K562 (cell line): ENCODE data around the gene CDC42SE2. TPM values are rescaled to one million over a fixed set of nuclear protein-coding genes. Genes with fewer than 3 reads are reported as not detected.

Source experiments
- CBX1 ChIP-seq: sonication (generic); IDR thresholded peaks from 2 replicates; pipeline ENCODE4 v1.6.1; 2016; ENCODE audit warnings: antibody characterized with exemption, low read depth, mild to moderate bottlenecking
- CC2D1A ChIP-seq: fragments of 450-650 bp; IDR thresholded peaks from 2 replicates; pipeline ENCODE4 v1.6.1; 2017; ENCODE audit warnings: mild to moderate bottlenecking
- RAD21 ChIP-seq, 2 experiments: fragments of 250-450 bp in 1 of 2; fragments of 450-650 bp in 1 of 2; sonication (Bioruptor Pico) in 1 of 2; formaldehyde crosslinking in 1 of 2; IDR thresholded peaks in 1 of 2; conservative IDR thresholded peaks in 1 of 2; 2 replicates each; pipeline versions ENCODE4 v1.4.0 to v1.8.0; 2020 to 2022; ENCODE audit warnings: mild to moderate bottlenecking in 2 of 2, moderate library complexity in 1 of 2
- SREBF1 ChIP-seq: fragments of 150-350 bp; IDR thresholded peaks from 2 replicates; pipeline ENCODE4 v1.6.1; 2014; ENCODE audit warnings: antibody characterized with exemption, low read depth, low read length, borderline replicate concordance
- XRCC4 ChIP-seq: IDR thresholded peaks from one replicate; pipeline ENCODE4 v1.6.1; 2011; ENCODE audit not compliant: insufficient read depth, insufficient read length; ENCODE audit errors: extremely low read depth
- ZNF384 ChIP-seq: IDR thresholded peaks from 2 replicates; pipeline ENCODE4 v1.6.1; 2012; ENCODE audit warnings: low read depth, low read length, improper control_type of control experiment
- ZNF764 ChIP-seq: fragments of 250-450 bp; sonication (Bioruptor Pico); IDR thresholded peaks from 2 replicates; pipeline ENCODE4 v1.4.0; 2020; ENCODE audit warnings: low read depth, mild to moderate bottlenecking, moderate library complexity
- polyA plus RNA-seq, 8 experiments: library from polyadenylated mRNA; depleted of rRNA in 4 of 8; stranded (reverse) in 5 of 8; unstranded in 3 of 8; fragments of >200 nt; fragmentation: Nextera tagmentation in 2 of 8; fragmentation: Illumina TruSeq in 1 of 8; extraction: Ambion mirVana in 2 of 8; extraction: Trizol in 1 of 8; gene quantifications; 2 replicates each; pipeline versions ENCODE4 v1.2.1 to v1.2.3, GENCODE V29; 2011 to 2014; ENCODE audit warnings: inconsistent platforms in 1 of 8, missing spikeins in 1 of 8
- total RNA-seq, 7 experiments: library from RNA; depleted of rRNA in 6 of 7; stranded (reverse); fragments of >200 nt in 6 of 7; fragmentation: Illumina TruSeq in 2 of 7; extraction: Trizol in 2 of 7; gene quantifications; 2 replicates each; pipeline versions ENCODE4 v1.2.1 to v1.2.3, GENCODE V29; 2011 to 2021; ENCODE audit warnings: low replicate concordance in 1 of 7
- TF ChIP-seq, protein P1 (sequence below): fragments of 450-650 bp; IDR thresholded peaks from 2 replicates; pipeline ENCODE4 v1.6.1; 2016; ENCODE audit warnings: mild to moderate bottlenecking
- TF ChIP-seq, protein P2 (sequence below): sonication (generic); IDR thresholded peaks from 2 replicates; pipeline ENCODE4 v1.6.1; 2016
- TF ChIP-seq, protein P3 (sequence below), 2 experiments: fragments of 450-650 bp in 1 of 2; sonication (generic) in 1 of 2; formaldehyde crosslinking; conservative IDR thresholded peaks; 2 replicates each; pipeline versions ENCODE4 v1.4.0 to v1.8.1; 2020 to 2022; ENCODE audit warnings: mild to moderate bottlenecking in 1 of 2, missing genetic modification reagents in 1 of 2
- TF ChIP-seq, protein P4 (sequence below): fragments of 250-450 bp; sonication (Bioruptor Pico); IDR thresholded peaks from 2 replicates; pipeline ENCODE4 v1.5.0; 2022; ENCODE audit warnings: mild to moderate bottlenecking

Gene CDC42SE2
- total and polyA plus RNA-seq, 9 of the 15 experiments (the other 6 are each of a cell fraction or from before 2014, with no cell fraction given): 24.8 to 44.3 (median 32.7) TPM

DNA sequence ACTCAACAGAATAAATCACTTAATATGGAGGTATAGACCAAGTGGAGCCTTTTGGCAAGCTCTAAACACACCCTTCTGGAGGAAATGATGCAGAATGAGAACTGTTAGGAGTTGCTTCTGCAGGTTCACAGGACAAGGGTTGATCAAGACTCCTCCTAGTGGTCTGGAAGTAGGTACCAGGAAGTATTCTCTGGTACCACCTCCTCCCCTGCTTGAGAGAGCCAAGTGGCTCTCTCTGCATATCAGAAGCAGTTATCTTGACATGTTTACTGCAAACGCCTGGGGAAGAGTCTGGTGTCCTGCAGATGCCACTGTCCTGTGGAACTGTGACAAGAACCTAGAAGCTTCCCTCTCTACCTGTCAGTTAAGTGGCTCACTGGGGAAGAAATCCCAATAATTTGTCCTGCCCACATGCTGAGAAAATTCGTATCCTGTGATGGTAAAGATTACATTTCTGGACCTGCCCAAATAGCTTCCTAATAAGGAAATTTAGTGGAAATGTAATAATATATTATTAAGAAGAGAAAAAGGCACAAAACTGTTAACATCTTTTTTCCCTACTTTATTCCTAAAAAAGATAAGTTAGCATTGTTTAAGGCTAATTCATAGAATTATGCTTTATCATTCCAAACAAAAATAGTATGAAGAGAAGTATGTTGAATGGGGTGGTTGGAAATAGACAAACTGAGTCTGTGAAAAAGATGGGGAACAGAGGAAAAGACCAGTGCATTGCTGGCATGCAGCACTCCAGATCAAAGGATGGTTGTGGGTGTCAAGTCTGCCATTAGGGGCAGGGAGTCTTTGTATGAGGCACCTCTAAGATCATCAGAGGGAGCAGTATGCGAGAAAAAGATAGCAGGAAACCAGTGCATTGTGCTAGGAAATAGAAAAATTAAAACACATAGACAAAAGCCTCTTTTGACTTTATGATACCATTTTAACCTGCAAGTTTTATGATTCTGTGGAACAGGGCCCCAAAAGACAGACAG lies 118.8 kb downstream of the CDC42SE2 start (continued):
- TF ChIP-seq SREBF1: no peak
- peak; percentile 67; the same call in 1 of the 2 replicates for TF ChIP-seq CC2D1A
- peak; percentile 80 to 93 for TF ChIP-seq RAD21 (CRISPR knock-in tag; conservative IDR thresholded peaks at IDR 0.05 in 1 of 2, IDR thresholded peaks at IDR 0.05 in 1 of 2)
- TF ChIP-seq, protein P1, sequence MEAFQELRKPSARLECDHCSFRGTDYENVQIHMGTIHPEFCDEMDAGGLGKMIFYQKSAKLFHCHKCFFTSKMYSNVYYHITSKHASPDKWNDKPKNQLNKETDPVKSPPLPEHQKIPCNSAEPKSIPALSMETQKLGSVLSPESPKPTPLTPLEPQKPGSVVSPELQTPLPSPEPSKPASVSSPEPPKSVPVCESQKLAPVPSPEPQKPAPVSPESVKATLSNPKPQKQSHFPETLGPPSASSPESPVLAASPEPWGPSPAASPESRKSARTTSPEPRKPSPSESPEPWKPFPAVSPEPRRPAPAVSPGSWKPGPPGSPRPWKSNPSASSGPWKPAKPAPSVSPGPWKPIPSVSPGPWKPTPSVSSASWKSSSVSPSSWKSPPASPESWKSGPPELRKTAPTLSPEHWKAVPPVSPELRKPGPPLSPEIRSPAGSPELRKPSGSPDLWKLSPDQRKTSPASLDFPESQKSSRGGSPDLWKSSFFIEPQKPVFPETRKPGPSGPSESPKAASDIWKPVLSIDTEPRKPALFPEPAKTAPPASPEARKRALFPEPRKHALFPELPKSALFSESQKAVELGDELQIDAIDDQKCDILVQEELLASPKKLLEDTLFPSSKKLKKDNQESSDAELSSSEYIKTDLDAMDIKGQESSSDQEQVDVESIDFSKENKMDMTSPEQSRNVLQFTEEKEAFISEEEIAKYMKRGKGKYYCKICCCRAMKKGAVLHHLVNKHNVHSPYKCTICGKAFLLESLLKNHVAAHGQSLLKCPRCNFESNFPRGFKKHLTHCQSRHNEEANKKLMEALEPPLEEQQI: peak; percentile 38; the same call in 1 of the 2 replicates
- TF ChIP-seq, protein P2, sequence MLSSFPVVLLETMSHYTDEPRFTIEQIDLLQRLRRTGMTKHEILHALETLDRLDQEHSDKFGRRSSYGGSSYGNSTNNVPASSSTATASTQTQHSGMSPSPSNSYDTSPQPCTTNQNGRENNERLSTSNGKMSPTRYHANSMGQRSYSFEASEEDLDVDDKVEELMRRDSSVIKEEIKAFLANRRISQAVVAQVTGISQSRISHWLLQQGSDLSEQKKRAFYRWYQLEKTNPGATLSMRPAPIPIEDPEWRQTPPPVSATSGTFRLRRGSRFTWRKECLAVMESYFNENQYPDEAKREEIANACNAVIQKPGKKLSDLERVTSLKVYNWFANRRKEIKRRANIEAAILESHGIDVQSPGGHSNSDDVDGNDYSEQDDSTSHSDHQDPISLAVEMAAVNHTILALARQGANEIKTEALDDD: 0 out of 2 replicates have a peak, but pooled peaks have one; percentile 20
- peak; percentile 54; the same call in 1 of the 2 replicates for TF ChIP-seq CBX1
- no peak for TF ChIP-seq ZNF764
- TF ChIP-seq, protein P3, sequence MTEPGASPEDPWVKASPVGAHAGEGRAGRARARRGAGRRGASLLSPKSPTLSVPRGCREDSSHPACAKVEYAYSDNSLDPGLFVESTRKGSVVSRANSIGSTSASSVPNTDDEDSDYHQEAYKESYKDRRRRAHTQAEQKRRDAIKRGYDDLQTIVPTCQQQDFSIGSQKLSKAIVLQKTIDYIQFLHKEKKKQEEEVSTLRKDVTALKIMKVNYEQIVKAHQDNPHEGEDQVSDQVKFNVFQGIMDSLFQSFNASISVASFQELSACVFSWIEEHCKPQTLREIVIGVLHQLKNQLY (CRISPR knock-in tag; conservative IDR thresholded peaks at IDR 0.05): 0 out of 4 replicates have a peak, but pooled peaks of 1 of the 2 experiments have one; percentile 59
- TF ChIP-seq ZNF384: 0 out of 2 replicates have a peak, but pooled peaks have one; percentile 22
- TF ChIP-seq, protein P4, sequence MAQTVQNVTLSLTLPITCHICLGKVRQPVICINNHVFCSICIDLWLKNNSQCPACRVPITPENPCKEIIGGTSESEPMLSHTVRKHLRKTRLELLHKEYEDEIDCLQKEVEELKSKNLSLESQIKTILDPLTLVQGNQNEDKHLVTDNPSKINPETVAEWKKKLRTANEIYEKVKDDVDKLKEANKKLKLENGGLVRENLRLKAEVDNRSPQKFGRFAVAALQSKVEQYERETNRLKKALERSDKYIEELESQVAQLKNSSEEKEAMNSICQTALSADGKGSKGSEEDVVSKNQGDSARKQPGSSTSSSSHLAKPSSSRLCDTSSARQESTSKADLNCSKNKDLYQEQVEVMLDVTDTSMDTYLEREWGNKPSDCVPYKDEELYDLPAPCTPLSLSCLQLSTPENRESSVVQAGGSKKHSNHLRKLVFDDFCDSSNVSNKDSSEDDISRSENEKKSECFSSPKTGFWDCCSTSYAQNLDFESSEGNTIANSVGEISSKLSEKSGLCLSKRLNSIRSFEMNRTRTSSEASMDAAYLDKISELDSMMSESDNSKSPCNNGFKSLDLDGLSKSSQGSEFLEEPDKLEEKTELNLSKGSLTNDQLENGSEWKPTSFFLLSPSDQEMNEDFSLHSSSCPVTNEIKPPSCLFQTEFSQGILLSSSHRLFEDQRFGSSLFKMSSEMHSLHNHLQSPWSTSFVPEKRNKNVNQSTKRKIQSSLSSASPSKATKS: no peak
- TF ChIP-seq XRCC4: no peak
